GM12878 (cell line): Measurements from ENCODE around the gene HIPK4. TPM values are rescaled to one million over a fixed set of nuclear protein-coding genes. Genes with fewer than 3 reads are reported as not detected.

ENCODE experiments used
- CBFB ChIP-seq: IDR thresholded peaks from 2 replicates; pipeline ENCODE4 v1.6.1; 2016; ENCODE audit warnings: antibody characterized with exemption, low read depth
- CREB1 ChIP-seq: IDR thresholded peaks from 2 replicates; pipeline ENCODE4 v1.6.1; 2012; ENCODE audit warnings: low read depth, mild to moderate bottlenecking, inconsistent platforms
- EZH2 ChIP-seq: IDR thresholded peaks from 2 replicates; pipeline ENCODE4 v1.6.1; 2012; ENCODE audit warnings: low read depth, mild to moderate bottlenecking, control low read depth, inconsistent platforms, low read length, borderline replicate concordance; ENCODE audit not compliant: control insufficient read depth
- JUND ChIP-seq: IDR thresholded peaks from 2 replicates; pipeline ENCODE4 v1.6.1; 2012; ENCODE audit warnings: low read depth, mild to moderate bottlenecking, low read length, improper control_type of control experiment, moderate library complexity
- NR2C1 ChIP-seq: fragments of 450-650 bp; IDR thresholded peaks from 2 replicates; pipeline ENCODE4 v1.6.1; 2017; ENCODE audit warnings: antibody characterized with exemption, mild to moderate bottlenecking, moderate library complexity
- NR2F1 ChIP-seq: fragments of 450-650 bp; conservative IDR thresholded peaks from 2 replicates; pipeline ENCODE4 v1.6.1; 2017; ENCODE audit warnings: mild to moderate bottlenecking
- PML ChIP-seq: IDR thresholded peaks from 2 replicates; pipeline ENCODE4 v1.6.1; 2012; ENCODE audit warnings: low read length, inconsistent platforms
- POLR2A ChIP-seq: IDR thresholded peaks from 2 replicates; pipeline ENCODE4 v1.6.1; 2011; ENCODE audit warnings: low read depth, mild to moderate bottlenecking, low read length
- RAD21 ChIP-seq: IDR thresholded peaks from 2 replicates; pipeline ENCODE4 v1.6.1; 2011; ENCODE audit warnings: mild to moderate bottlenecking, low read depth, low read length, moderate library complexity; ENCODE audit not compliant: insufficient read depth
- SMARCA5 ChIP-seq: fragments of 450-650 bp; IDR thresholded peaks from 2 replicates; pipeline ENCODE4 v1.6.1; 2017; ENCODE audit warnings: mild to moderate bottlenecking
- SP1 ChIP-seq: IDR thresholded peaks from one replicate; pipeline ENCODE4 v1.6.1; 2011; ENCODE audit warnings: low read depth, low read length
- SREBF2 ChIP-seq: IDR thresholded peaks from 2 replicates; pipeline ENCODE4 v1.6.1; 2012; ENCODE audit warnings: mild to moderate bottlenecking, low read length
- ZNF384 ChIP-seq: IDR thresholded peaks from 2 replicates; pipeline ENCODE4 v1.6.1; 2012; ENCODE audit warnings: low read depth, mild to moderate bottlenecking, low read length, improper control_type of control experiment, borderline replicate concordance
- polyA plus RNA-seq, 11 experiments: library from polyadenylated mRNA; depleted of rRNA in 4 of 11; unstranded in 6 of 11; stranded (reverse) in 5 of 11; fragments of >200 nt; fragmentation: Nextera tagmentation in 4 of 11; fragmentation: Illumina TruSeq in 1 of 11; extraction: Ambion mirVana in 4 of 11; extraction: Trizol in 1 of 11; gene quantifications; 1 replicate in 1 of 11; 2 replicates in 10 of 11; pipeline versions ENCODE4 v1.2.1 to v1.2.3, GENCODE V29; 2011 to 2016; ENCODE audit warnings: inconsistent platforms in 2 of 11, missing spikeins in 2 of 11, low read depth in 1 of 11
- total RNA-seq, 4 experiments: library from RNA; depleted of rRNA in 3 of 4; stranded (reverse); fragments of >200 nt in 3 of 4; fragmentation: Illumina TruSeq in 1 of 4; extraction: Trizol in 1 of 4; gene quantifications; 2 replicates each; pipeline versions ENCODE4 v1.2.1 to v1.2.3, GENCODE V29; 2013 to 2021
- TF ChIP-seq, protein P1 (sequence below): fragments of 450-650 bp; IDR thresholded peaks from 2 replicates; pipeline ENCODE4 v1.6.1; 2016; ENCODE audit warnings: mild to moderate bottlenecking
- TF ChIP-seq, protein P2 (sequence below): IDR thresholded peaks from 2 replicates; pipeline ENCODE4 v1.6.1; 2011; ENCODE audit warnings: mild to moderate bottlenecking, low read depth, low read length, moderate library complexity; ENCODE audit not compliant: insufficient replicate concordance
- TF ChIP-seq, protein P3 (sequence below): fragments of 450-650 bp; conservative IDR thresholded peaks from 2 replicates; pipeline ENCODE4 v1.6.1; 2017; ENCODE audit warnings: mild to moderate bottlenecking, moderate library complexity
- TF ChIP-seq, protein P4 (sequence below), 3 experiments: IDR thresholded peaks in 2 of 3; conservative IDR thresholded peaks in 1 of 3; 2 replicates each; pipeline ENCODE4 v1.5.1; 2011; ENCODE audit warnings: low read depth in 3 of 3, low read length in 3 of 3, mild to moderate bottlenecking in 3 of 3, control low read depth in 2 of 3, moderate library complexity in 2 of 3, inconsistent platforms in 1 of 3, mixed read lengths in 1 of 3; ENCODE audit not compliant: control insufficient read depth in 2 of 3, insufficient read depth in 1 of 3; ENCODE audit errors: extremely low read depth in 1 of 3
- TF ChIP-seq, protein P5 (sequence below): fragments of 450-650 bp; IDR thresholded peaks from 2 replicates; pipeline ENCODE4 v1.6.1; 2017; ENCODE audit warnings: mild to moderate bottlenecking, low read depth, inconsistent platforms; ENCODE audit not compliant: poor library complexity, severe bottlenecking
- TF ChIP-seq, protein P6 (sequence below): IDR thresholded peaks from 2 replicates; pipeline ENCODE4 v1.6.1; 2011; ENCODE audit warnings: low read depth, mild to moderate bottlenecking, low read length, moderate library complexity, borderline replicate concordance; ENCODE audit errors: extremely low read depth

Gene HIPK4
- total and polyA plus RNA-seq, 10 of the 15 experiments (the other 5 are each of a cell fraction or from before 2014, with no cell fraction given), result 0.07 to 0.13 (median 0.08) TPM; not detected in 7

DNA sequence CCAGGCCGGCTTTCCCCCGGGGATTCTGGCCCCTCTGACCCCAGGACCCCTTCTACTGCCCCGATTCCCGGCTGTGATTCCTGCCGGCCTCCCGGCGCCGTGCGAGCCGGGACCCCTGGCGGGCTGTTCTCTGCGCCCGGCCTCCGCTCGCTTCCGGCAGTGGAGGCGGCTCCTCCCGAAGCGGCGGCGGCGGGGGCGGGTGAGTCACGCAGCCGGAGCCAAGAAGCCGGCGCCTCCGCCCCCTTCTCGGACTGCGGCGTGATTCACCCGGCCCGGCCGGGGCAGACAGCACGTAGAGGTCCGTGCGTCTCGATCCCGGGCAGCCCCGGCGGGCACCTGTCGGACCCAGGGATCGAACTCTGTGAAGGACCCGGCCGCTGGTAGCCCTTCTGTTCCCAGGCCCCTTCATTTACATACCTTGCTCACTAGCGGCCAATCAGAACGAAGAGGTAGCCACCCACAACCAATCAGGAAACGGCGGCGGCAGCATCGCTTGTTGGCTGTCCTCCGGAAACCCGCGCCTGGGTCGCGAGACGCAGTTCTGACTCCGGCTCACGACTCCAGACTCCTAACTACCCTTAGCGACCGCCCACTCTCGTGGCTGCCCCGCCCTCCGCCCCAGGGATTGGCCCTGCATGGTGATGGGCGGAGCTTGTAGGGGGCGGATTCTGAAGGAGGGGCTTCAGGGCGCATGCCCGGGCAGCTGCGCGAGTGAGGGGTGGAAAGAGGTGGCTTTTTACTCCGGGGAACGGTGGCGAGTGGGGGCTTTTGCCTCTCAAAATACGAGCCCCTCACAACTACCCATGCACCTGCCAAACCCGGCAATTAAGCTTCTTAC is 35.7 kb upstream of the HIPK4 start, which contains the start of gene SERTAD1 (continued):
- 0 out of 2 replicates have a peak, but pooled peaks have one; percentile 16 for TF ChIP-seq JUND
- peak; percentile 98 for TF ChIP-seq NR2F1
- no peak for TF ChIP-seq RAD21
- TF ChIP-seq NR2C1, result peak; percentile 26; the same call in 1 of the 2 replicates
- TF ChIP-seq CREB1, result peak; percentile 65
- TF ChIP-seq, protein P1, sequence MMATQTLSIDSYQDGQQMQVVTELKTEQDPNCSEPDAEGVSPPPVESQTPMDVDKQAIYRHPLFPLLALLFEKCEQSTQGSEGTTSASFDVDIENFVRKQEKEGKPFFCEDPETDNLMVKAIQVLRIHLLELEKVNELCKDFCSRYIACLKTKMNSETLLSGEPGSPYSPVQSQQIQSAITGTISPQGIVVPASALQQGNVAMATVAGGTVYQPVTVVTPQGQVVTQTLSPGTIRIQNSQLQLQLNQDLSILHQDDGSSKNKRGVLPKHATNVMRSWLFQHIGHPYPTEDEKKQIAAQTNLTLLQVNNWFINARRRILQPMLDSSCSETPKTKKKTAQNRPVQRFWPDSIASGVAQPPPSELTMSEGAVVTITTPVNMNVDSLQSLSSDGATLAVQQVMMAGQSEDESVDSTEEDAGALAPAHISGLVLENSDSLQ, result peak; percentile 89
- TF ChIP-seq, protein P2, sequence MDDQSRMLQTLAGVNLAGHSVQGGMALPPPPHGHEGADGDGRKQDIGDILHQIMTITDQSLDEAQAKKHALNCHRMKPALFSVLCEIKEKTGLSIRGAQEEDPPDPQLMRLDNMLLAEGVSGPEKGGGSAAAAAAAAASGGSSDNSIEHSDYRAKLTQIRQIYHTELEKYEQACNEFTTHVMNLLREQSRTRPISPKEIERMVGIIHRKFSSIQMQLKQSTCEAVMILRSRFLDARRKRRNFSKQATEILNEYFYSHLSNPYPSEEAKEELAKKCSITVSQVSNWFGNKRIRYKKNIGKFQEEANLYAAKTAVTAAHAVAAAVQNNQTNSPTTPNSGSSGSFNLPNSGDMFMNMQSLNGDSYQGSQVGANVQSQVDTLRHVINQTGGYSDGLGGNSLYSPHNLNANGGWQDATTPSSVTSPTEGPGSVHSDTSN, result no peak
- no peak for TF ChIP-seq SREBF2
- peak; percentile 94 for TF ChIP-seq PML
- TF ChIP-seq SP1, result peak; percentile 90
- TF ChIP-seq ZNF384, result no peak
- TF ChIP-seq, protein P3, sequence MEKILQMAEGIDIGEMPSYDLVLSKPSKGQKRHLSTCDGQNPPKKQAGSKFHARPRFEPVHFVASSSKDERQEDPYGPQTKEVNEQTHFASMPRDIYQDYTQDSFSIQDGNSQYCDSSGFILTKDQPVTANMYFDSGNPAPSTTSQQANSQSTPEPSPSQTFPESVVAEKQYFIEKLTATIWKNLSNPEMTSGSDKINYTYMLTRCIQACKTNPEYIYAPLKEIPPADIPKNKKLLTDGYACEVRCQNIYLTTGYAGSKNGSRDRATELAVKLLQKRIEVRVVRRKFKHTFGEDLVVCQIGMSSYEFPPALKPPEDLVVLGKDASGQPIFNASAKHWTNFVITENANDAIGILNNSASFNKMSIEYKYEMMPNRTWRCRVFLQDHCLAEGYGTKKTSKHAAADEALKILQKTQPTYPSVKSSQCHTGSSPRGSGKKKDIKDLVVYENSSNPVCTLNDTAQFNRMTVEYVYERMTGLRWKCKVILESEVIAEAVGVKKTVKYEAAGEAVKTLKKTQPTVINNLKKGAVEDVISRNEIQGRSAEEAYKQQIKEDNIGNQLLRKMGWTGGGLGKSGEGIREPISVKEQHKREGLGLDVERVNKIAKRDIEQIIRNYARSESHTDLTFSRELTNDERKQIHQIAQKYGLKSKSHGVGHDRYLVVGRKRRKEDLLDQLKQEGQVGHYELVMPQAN, result peak; percentile 91
- peak; percentile 91 for TF ChIP-seq SMARCA5
- TF ChIP-seq, protein P4, sequence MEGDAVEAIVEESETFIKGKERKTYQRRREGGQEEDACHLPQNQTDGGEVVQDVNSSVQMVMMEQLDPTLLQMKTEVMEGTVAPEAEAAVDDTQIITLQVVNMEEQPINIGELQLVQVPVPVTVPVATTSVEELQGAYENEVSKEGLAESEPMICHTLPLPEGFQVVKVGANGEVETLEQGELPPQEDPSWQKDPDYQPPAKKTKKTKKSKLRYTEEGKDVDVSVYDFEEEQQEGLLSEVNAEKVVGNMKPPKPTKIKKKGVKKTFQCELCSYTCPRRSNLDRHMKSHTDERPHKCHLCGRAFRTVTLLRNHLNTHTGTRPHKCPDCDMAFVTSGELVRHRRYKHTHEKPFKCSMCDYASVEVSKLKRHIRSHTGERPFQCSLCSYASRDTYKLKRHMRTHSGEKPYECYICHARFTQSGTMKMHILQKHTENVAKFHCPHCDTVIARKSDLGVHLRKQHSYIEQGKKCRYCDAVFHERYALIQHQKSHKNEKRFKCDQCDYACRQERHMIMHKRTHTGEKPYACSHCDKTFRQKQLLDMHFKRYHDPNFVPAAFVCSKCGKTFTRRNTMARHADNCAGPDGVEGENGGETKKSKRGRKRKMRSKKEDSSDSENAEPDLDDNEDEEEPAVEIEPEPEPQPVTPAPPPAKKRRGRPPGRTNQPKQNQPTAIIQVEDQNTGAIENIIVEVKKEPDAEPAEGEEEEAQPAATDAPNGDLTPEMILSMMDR (IDR thresholded peaks at IDR 0.05 in 2 of 3, conservative IDR thresholded peaks at IDR 0.05 in 1 of 3; ENCODE audit: control insufficient read depth in 2 of 3, extremely low read depth in 1 of 3, insufficient read depth in 1 of 3, low read depth in 3 of 3, low read length in 3 of 3), result peak; percentile 53 to 89 (median 58)
- TF ChIP-seq, protein P5, sequence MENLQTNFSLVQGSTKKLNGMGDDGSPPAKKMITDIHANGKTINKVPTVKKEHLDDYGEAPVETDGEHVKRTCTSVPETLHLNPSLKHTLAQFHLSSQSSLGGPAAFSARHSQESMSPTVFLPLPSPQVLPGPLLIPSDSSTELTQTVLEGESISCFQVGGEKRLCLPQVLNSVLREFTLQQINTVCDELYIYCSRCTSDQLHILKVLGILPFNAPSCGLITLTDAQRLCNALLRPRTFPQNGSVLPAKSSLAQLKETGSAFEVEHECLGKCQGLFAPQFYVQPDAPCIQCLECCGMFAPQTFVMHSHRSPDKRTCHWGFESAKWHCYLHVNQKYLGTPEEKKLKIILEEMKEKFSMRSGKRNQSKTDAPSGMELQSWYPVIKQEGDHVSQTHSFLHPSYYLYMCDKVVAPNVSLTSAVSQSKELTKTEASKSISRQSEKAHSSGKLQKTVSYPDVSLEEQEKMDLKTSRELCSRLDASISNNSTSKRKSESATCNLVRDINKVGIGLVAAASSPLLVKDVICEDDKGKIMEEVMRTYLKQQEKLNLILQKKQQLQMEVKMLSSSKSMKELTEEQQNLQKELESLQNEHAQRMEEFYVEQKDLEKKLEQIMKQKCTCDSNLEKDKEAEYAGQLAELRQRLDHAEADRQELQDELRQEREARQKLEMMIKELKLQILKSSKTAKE, result peak; percentile 35
- TF ChIP-seq POLR2A, result peak; percentile 99
- peak; percentile 76 for TF ChIP-seq CBFB
- TF ChIP-seq, protein P6, sequence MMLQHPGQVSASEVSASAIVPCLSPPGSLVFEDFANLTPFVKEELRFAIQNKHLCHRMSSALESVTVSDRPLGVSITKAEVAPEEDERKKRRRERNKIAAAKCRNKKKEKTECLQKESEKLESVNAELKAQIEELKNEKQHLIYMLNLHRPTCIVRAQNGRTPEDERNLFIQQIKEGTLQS, result no peak
- no peak for TF ChIP-seq EZH2
